ENCODE data around the gene CADPS. TPM values are rescaled to one million over a fixed set of nuclear protein-coding genes. Genes with fewer than 3 reads are reported as not detected.

CADPS gene
- total and polyA plus RNA-seq, 2 of the 4 experiments (the other 2 are of a cell fraction): not detected

GRCh38 chr3:62922326-62922725, 47.1 kb upstream of the CADPS start:
- intact Hi-C loops (cut with micrococcal nuclease) (no loop called here), in situ Hi-C loops (cut with MboI; ENCODE audit: low sequenced_read_pairs) (no loop called here), dilution Hi-C loops (cut with HindIII; ENCODE audit: low sequenced_read_pairs, unreplicated experiment) (no loop called here)
- Histone ChIP-seq H3K9ac (ENCODE audit: low read depth, low read length) (no peak overlapping the region), H3K9me1 (ENCODE audit: insufficient read depth, low read length) (no peaks in the 10 kb centered on the region), H2AFZ (replicated peaks; ENCODE audit: low read length, poor library complexity) (no peak overlapping the region), H2BK5ac (ENCODE audit: low read depth, low read length, poor library complexity, severe bottlenecking) (no peak overlapping the region), H3K4ac (ENCODE audit: low read depth, low read length) (no peak overlapping the region), H3K27ac (ENCODE audit: insufficient read depth, low read length) (no peak overlapping the region), H3K9me3 (ENCODE audit: control insufficient read depth, insufficient read depth, low read length) (peaks cover 7% of the 10 kb centered on the region; the same call in 1 of the 2 replicates), H2AK5ac (ENCODE audit: low read depth, low read length) (no peak overlapping the region), H2BK20ac (ENCODE audit: low read depth, low read length) (no peak overlapping the region), H3K56ac (ENCODE audit: extremely low read depth, insufficient read depth, low read length) (no peak overlapping the region), H3K23ac (ENCODE audit: low read depth, low read length) (no peak overlapping the region), H3K79me1 (ENCODE audit: low read depth in 1 of 2, low read length in 2 of 2) (no peaks in the 10 kb centered on the region), H2BK15ac (ENCODE audit: low read depth, low read length) (no peak overlapping the region), H3K4me3 (ENCODE audit: insufficient read depth, low read depth, low read length) (no peak overlapping the region), H2AK9ac (replicated peaks; ENCODE audit: low read depth, low read length, poor library complexity) (no peak overlapping the region), H3K4me2 (ENCODE audit: low read depth, low read length) (no peak overlapping the region), H3K18ac (ENCODE audit: low read depth, low read length) (no peak overlapping the region), H2BK120ac (ENCODE audit: low read depth, low read length) (no peak overlapping the region), H3K4me1 (ENCODE audit: control insufficient read depth, insufficient read depth, low read length) (no peaks in the 10 kb centered on the region), H3K36me3 (ENCODE audit: control insufficient read depth, insufficient read depth, low read length) (no peaks in the 10 kb centered on the region), H4K5ac (ENCODE audit: low read depth, low read length) (no peak overlapping the region), H4K91ac (ENCODE audit: insufficient read depth, low read depth, low read length) (no peak overlapping the region), H3K27me3 (ENCODE audit: control insufficient read depth, insufficient read depth, low read length) (no peaks in the 10 kb centered on the region), H4K8ac (ENCODE audit: low read depth in 2 of 2, low read length in 2 of 2) (no peak overlapping the region), H3K14ac (replicated peaks; ENCODE audit: low read depth, low read length) (no peak overlapping the region), H4K20me1 (ENCODE audit: insufficient read depth, low read length) (no peaks in the 10 kb centered on the region)
- BruUV-seq (replicated peaks): no TSS peak
- WGBS, 2 experiments (ENCODE audit: extremely low coverage in 2 of 2, insufficient read length in 1 of 2): 80% methylated on average over 2 of the region's 2 CpGs; no CpG with 5 or more reads in 1 of the 2 experiments
- no peak for DNase-seq
- no peak for ATAC-seq (ENCODE audit: low read depth)
- TF ChIP-seq NFE2L2 (IDR thresholded peaks at IDR 0.05; ENCODE audit: low read depth, low read length): no peak
- CTCF ChIA-PET: no interaction called here
- POLR2A ChIA-PET (ENCODE audit: unreplicated experiment): no interaction called here
